Psoas muscle (tissue), 8 donors: Measurements from ENCODE around the gene JPH3. TPM values are rescaled to one million over a fixed set of nuclear protein-coding genes. Genes with fewer than 3 reads are reported as not detected.

Source experiments
- ATAC-seq, 4 donors: fragments of 200-7000 bp; cut with Tn5 transposase; one replicate each; pipeline ENCODE4 v1.9.1; 2020; ENCODE audit warnings: moderate library complexity in 3 of 4, mild to moderate bottlenecking in 2 of 4
- DNase-seq, 2 donors: peaks; one replicate each; pipeline ENCODE4 v3.0.0-alpha.2; 2020
- H3K27ac ChIP-seq: fragments of 200-600 bp; one replicate; pipeline ENCODE4 v1.8.0; 2022
- H3K27me3 ChIP-seq, 3 donors: fragments of 200-600 bp in 1 of 3; one replicate each; pipeline versions ENCODE4 v1.6.1 to v1.8.0; 2013 to 2022; ENCODE audit warnings: low read length in 2 of 3, mild to moderate bottlenecking in 2 of 3, moderate library complexity in 1 of 3; ENCODE audit not compliant: insufficient read depth in 3 of 3
- H3K36me3 ChIP-seq, 2 donors: fragments of 200-600 bp in 1 of 2; one replicate each; pipeline versions ENCODE4 v1.6.1 to v1.8.0; 2013 to 2022; ENCODE audit warnings: low read depth in 1 of 2, mild to moderate bottlenecking in 1 of 2, moderate library complexity in 1 of 2; ENCODE audit not compliant: insufficient read depth in 1 of 2
- H3K4me1 ChIP-seq: fragments of 200-600 bp; one replicate; pipeline ENCODE4 v1.8.0; 2022
- H3K4me3 ChIP-seq: fragments of 200-600 bp; one replicate; pipeline ENCODE4 v1.8.0; 2022; ENCODE audit warnings: mild to moderate bottlenecking
- H3K9me3 ChIP-seq: fragments of 200-600 bp; one replicate; pipeline ENCODE4 v1.8.0; 2022
- WGBS, 3 donors: extraction: QIAGEN DNeasy Blood & Tissue Kit; methylation state at CpG; one replicate each; pipeline versions ENCODE4 v1.1.6 to v1.1.7; 2013; 5-methylcytosine and 5-hydroxymethylcytosine counted together
- intact Hi-C, 2 donors: fragments of 100-400 bp; cut with DNase I; formaldehyde crosslinking; loops; one replicate each; pipeline versions ENCODE4 v1.11.0 to v1.14.2; 2022
- polyA plus RNA-seq, 3 donors: library from polyadenylated mRNA; stranded (reverse); fragments of 200-250 nt; gene quantifications; one replicate each; pipeline ENCODE4 v1.2.3, GENCODE V29; 2013
- total RNA-seq, 4 donors: library from RNA; stranded (reverse); fragmentation: NEBNext Ultra II Directional in 2 of 4; extraction: Animal tissue kit (Norgen Biotek cat#: 25700) in 2 of 4; gene quantifications; one replicate each; pipeline versions ENCODE4 v1.2.1 to v1.2.4, GENCODE V29; 2021 to 2023
- TF ChIP-seq, protein P1 (sequence below): fragments of 200-600 bp; IDR thresholded peaks from one replicate; pipeline ENCODE4 v1.8.0; 2022; ENCODE audit warnings: antibody characterized with exemption
- donor health status: healthy with polysubstance abuse.
- donor health status: DM: no; HTN: no; CAD: no; lungs with moderate emphysema.
- donor health status: Bipolar disorder and iron deficiency.
- donor health status: healthy.
- donor health status: DM: yes; HTN: yes; CAD: no.
- donor health status: DM: no; HTN: no; CAD: no.
- donor health status: DM: no; HTN: no; CAD: no.
- donor health status: DM: yes; HTN: yes; CAD: no.

Gene JPH3
- total and polyA plus RNA-seq, 7 donors = 0.03 to 0.13 (median 0.04) TPM; not detected in 2

GRCh38 chr16:87728026-87728425 lies 125.7 kb downstream of the JPH3 start:
- peaks cover 0 to 38% of the 10 kb centered on the region in 2 donors for H3K36me3 ChIP-seq

DNA sequence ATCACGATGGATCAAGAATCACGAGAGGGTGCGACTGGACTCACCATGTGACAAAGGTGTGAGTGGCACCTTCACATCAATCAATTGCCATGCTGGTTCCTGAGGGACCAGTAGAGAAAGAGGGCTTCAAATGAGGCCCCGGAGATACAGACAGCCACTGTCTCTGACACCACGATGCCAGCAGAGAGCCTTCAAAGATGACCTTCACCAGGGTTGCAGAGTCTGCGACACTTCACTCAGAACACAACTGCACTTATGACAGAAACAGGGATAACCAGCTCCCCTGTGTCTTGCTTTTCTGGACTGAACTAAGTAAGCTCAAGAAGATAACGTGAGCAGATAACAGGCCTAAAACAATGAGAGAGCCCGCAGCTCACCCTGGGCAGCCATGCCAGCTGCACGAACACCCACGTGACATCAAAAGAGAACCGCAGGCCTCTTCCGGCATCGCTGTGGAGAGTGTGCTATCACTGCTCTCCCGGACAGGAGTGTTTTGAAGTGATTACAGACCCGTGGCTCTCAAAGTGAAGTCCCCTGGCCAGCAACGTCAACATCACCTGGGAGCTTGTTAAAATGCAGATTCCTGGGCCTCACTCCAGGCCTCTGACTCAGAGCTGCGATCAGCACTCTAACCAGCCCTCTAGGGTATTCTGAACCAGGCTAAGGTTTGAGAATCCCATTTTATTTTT lies 127.1 kb downstream of the JPH3 start:
- Histone ChIP-seq H3K4me1 (no peaks in the 10 kb centered on the region), H3K27ac (no peak overlapping the region), H3K4me3 (no peak overlapping the region), H3K9me3 (no peaks in the 10 kb centered on the region), H3K36me3 (peaks cover 0 to 42% of the 10 kb centered on the region in 2 donors), H3K27me3 (no peaks in the 10 kb centered on the region)
- intact Hi-C loops = no loop called here
- ATAC-seq (no peak), DNase-seq (no peak)
- TF ChIP-seq, protein P1, sequence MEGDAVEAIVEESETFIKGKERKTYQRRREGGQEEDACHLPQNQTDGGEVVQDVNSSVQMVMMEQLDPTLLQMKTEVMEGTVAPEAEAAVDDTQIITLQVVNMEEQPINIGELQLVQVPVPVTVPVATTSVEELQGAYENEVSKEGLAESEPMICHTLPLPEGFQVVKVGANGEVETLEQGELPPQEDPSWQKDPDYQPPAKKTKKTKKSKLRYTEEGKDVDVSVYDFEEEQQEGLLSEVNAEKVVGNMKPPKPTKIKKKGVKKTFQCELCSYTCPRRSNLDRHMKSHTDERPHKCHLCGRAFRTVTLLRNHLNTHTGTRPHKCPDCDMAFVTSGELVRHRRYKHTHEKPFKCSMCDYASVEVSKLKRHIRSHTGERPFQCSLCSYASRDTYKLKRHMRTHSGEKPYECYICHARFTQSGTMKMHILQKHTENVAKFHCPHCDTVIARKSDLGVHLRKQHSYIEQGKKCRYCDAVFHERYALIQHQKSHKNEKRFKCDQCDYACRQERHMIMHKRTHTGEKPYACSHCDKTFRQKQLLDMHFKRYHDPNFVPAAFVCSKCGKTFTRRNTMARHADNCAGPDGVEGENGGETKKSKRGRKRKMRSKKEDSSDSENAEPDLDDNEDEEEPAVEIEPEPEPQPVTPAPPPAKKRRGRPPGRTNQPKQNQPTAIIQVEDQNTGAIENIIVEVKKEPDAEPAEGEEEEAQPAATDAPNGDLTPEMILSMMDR = no peak
- WGBS, 3 donors = 96 to 97% (median 97%) methylated on average over 17 of the region's 17 CpGs

More at GRCh38 chr16:87728026-87728425, 125.7 kb downstream of the JPH3 start:
- DNase-seq = no peak
- no peak for ATAC-seq
- Histone ChIP-seq H3K4me3 (no peak overlapping the region), H3K9me3 (no peaks in the 10 kb centered on the region), H3K27me3 (no peaks in the 10 kb centered on the region), H3K4me1 (peaks cover 2% of the 10 kb centered on the region), H3K27ac (no peak overlapping the region)
- intact Hi-C loops = no loop called here
- TF ChIP-seq, protein P1 = no peak
- WGBS, 3 donors = 92 to 93% (median 93%) methylated on average over 12 of the region's 12 CpGs

DNA sequence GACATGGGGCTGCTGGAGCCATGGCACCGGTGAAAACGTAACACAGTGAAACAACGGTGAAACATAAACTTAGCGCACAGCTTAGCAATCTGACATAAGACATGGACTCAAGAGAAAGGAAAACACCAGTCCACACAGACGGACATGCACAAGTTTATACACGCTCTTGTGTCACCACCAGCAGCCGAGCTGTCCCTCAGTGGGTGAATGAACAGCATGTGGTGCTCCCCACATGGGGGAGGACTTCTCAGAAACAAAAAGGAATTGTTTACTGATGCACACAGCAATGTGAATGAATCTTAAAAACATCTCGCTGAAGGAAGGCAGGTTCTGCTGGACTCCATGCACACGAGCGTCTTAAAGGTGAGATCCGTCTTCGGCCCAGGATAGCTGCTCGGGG lies 129.3 kb downstream of the JPH3 start:
- Histone ChIP-seq H3K4me3 (no peak overlapping the region), H3K4me1 (no peaks in the 10 kb centered on the region), H3K36me3 (peaks cover 0 to 51% of the 10 kb centered on the region in 2 donors), H3K27me3 (no peaks in the 10 kb centered on the region), H3K9me3 (no peaks in the 10 kb centered on the region), H3K27ac (no peak overlapping the region)
- DNase-seq (no peak), ATAC-seq (no peak)
- WGBS, 3 donors = 98 to 99% (median 98%) methylated on average over 13 of the region's 13 CpGs
- TF ChIP-seq, protein P1 = no peak
- intact Hi-C loops = no loop called here

DNA sequence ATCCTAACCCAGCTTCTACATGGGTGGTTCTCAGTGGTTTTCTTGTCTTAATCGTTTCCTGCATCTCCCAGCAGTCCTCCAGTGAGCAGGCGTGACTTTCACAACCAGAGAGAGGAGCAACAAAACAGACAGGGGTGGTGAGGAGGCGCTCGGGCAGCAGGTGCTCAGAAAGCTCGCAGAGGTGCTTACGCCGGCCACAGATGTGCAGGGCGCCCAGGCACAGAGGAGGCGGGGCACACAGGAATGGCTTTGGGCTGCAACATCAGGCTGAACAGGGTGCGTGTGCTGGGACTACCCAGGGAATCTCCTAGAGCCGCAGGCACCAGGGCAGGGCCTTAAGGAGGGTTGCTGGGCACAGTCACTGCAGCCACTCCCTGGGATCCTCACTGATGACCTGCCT lies 130.9 kb downstream of the JPH3 start:
- intact Hi-C loops = no loop called here
- TF ChIP-seq, protein P1 = no peak
- Histone ChIP-seq H3K36me3 (peaks cover 0 to 46% of the 10 kb centered on the region in 2 donors), H3K27ac (no peak overlapping the region), H3K9me3 (no peaks in the 10 kb centered on the region), H3K27me3 (no peaks in the 10 kb centered on the region), H3K4me3 (no peak overlapping the region), H3K4me1 (no peaks in the 10 kb centered on the region)
- ATAC-seq (no peak), DNase-seq (no peak)
- 89 to 96% (median 89%) methylated on average over 11 of the region's 11 CpGs for WGBS, 3 donors

DNA sequence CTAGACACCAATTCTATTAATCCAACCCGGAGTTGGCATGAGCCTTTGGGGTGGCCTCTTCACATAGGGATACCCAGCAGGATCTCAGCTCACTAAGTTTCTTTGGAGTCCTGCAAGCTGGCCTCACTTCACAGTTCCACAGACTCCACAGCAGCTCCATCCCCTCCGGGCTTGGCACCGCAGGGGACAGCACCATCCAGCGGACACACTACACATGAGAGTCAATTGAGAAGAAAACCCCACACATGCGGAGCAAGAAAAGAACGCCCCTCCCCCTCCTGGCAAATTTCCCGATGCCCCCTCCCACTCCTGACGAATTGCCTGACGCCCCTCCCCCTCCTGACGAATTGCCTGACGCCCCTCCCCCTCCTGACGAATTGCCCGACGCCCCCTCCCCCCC lies 132.3 kb downstream of the JPH3 start:
- peaks cover 0 to 31% of the 10 kb centered on the region in 2 donors for H3K36me3 ChIP-seq

More for the DNA sequence above, 132.3 kb downstream of the JPH3 start:
- H3K4me3 ChIP-seq = no peak overlapping the region
- no peak overlapping the region for H3K27ac ChIP-seq
- intact Hi-C loops = no loop called here
- H3K9me3 ChIP-seq = no peaks in the 10 kb centered on the region
- TF ChIP-seq, protein P1 = no peak
- H3K4me1 ChIP-seq = no peaks in the 10 kb centered on the region
- H3K27me3 ChIP-seq = no peaks in the 10 kb centered on the region
- 77 to 81% (median 81%) methylated on average over 14 of the region's 14 CpGs for WGBS, 3 donors
- DNase-seq = no peak
- ATAC-seq = no peak
